K562 (cell line): ENCODE data around the gene WDR19. TPM values are rescaled to one million over a fixed set of nuclear protein-coding genes. Genes with fewer than 3 reads are reported as not detected.

Source experiments
- ATAC-seq: fragments of 200-7000 bp; cut with Tn5 transposase; 3 replicates; pipeline ENCODE4 v1.9.1; 2020; ENCODE audit warnings: moderate library complexity
- BruUV-seq: library from RNA; stranded (reverse); fragments of 400-500 nt; replicated peaks from 2 replicates; lab custom pipeline; 2021; lab: Mats Ljungman, UMichigan
- CTCF ChIA-PET: fragments of 300-600 bp; formaldehyde crosslinking; extraction: SDS; loops from one replicate; lab custom pipeline; 2021; ENCODE audit warnings: low intra/inter-chr PET ratio; lab: Yijun Ruan, JAX
- POLR2A ChIA-PET: fragments of 300-600, 350-650 bp; sonication (Branson Sonifier 250); formaldehyde crosslinking; extraction: SDS; loops from one replicate; lab custom pipeline; 2021; ENCODE audit warnings: antibody characterized with exemption, inconsistent platforms; lab: Yijun Ruan, JAX
- DNase-seq, 4 experiments: peaks; one replicate each; pipeline versions ENCODE4 v3.0.0 to v3.0.0-alpha.2; 2011 to 2018; ENCODE audit warnings: low spot score in 3 of 4, mixed read lengths in 3 of 4; ENCODE audit errors: extremely low read depth in 1 of 4
- FAIRE-seq: peaks from 2 replicates; lab custom pipeline; 2011; peaks lifted over from hg19 to GRCh38; lab: Jason Lieb, UNC
- H2AFZ ChIP-seq: 2 replicates; pipeline ENCODE4 v1.6.0; 2011; ENCODE audit warnings: low read depth, low read length, control low read depth, inconsistent platforms
- H3K27ac ChIP-seq: fragments of 200-600 bp; 3 replicates; pipeline ENCODE4 v1.8.0; 2011; ENCODE audit warnings: low read depth, mild to moderate bottlenecking, control low read depth, inconsistent platforms, low read length, moderate library complexity, mixed read lengths; ENCODE audit errors: extremely low read depth
- H3K27me3 ChIP-seq, 2 experiments: fragments of 300-600 bp in 1 of 2; 2 replicates in 1 of 2; 3 replicates in 1 of 2; pipeline versions ENCODE4 v1.6.0 to v1.8.0; 2011; ENCODE audit warnings: inconsistent platforms in 2 of 2, low read length in 2 of 2, mild to moderate bottlenecking in 1 of 2, mixed read lengths in 1 of 2, moderate library complexity in 1 of 2; ENCODE audit not compliant: control insufficient read depth in 2 of 2, insufficient read depth in 2 of 2
- H3K36me3 ChIP-seq: fragments of 300-600 bp; 3 replicates; pipeline ENCODE4 v1.8.0; 2011; ENCODE audit warnings: mild to moderate bottlenecking, low read length, inconsistent platforms; ENCODE audit not compliant: control insufficient read depth, insufficient read depth
- H3K4me1 ChIP-seq, 2 experiments: fragments of 200-600 bp in 1 of 2; replicated peaks in 1 of 2; 2 replicates in 1 of 2; 3 replicates in 1 of 2; pipeline versions ENCODE4 v1.5.1 to v1.8.0; 2011; ENCODE audit warnings: inconsistent platforms in 2 of 2, low read length in 2 of 2, mild to moderate bottlenecking in 1 of 2, mixed read lengths in 1 of 2, moderate library complexity in 1 of 2; ENCODE audit not compliant: control insufficient read depth in 2 of 2, insufficient read depth in 2 of 2
- H3K4me2 ChIP-seq: 2 replicates; pipeline ENCODE4 v1.6.1; 2011; ENCODE audit warnings: low read length, control low read depth, inconsistent platforms, mixed read lengths; ENCODE audit not compliant: insufficient read depth
- H3K4me3 ChIP-seq: fragments of 200-600 bp; sonication (generic), shearing (Covaris generic); 2 replicates; pipeline ENCODE4 v1.5.1; 2016; ENCODE audit warnings: control low read depth, inconsistent platforms
- H3K79me2 ChIP-seq: fragments of 200-600 bp; 3 replicates; pipeline ENCODE4 v1.8.0; 2011; ENCODE audit warnings: low read length, inconsistent platforms; ENCODE audit not compliant: control insufficient read depth, insufficient read depth
- H3K9ac ChIP-seq, 2 experiments: 2 replicates each; pipeline versions ENCODE4 v1.6.0 to v1.6.1; 2011; ENCODE audit warnings: low read depth in 2 of 2, low read length in 2 of 2, control low read depth in 1 of 2, inconsistent platforms in 1 of 2, mild to moderate bottlenecking in 1 of 2, mixed read lengths in 1 of 2; ENCODE audit not compliant: insufficient read depth in 1 of 2
- H3K9me1 ChIP-seq: one replicate; pipeline ENCODE4 v1.6.0; 2011; ENCODE audit warnings: inconsistent platforms, mild to moderate bottlenecking, low read length, moderate library complexity; ENCODE audit not compliant: control insufficient read depth, insufficient read depth
- H3K9me3 ChIP-seq: replicated peaks from 2 replicates; pipeline ENCODE4 v1.5.1; 2011; ENCODE audit warnings: low read depth, low read length, inconsistent platforms; ENCODE audit not compliant: control insufficient read depth, insufficient read depth
- H4K20me1 ChIP-seq: replicated peaks from 2 replicates; pipeline ENCODE4 v1.6.1; 2011; ENCODE audit warnings: low read length, inconsistent platforms, mixed read lengths; ENCODE audit not compliant: control insufficient read depth, insufficient read depth
- ATF7 ChIP-seq: fragments of 450-650 bp; IDR thresholded peaks from 2 replicates; pipeline ENCODE4 v1.7.1; 2014; ENCODE audit warnings: mild to moderate bottlenecking, moderate library complexity
- ESRRA ChIP-seq: fragments of 450-650 bp; IDR thresholded peaks from 2 replicates; pipeline ENCODE4 v1.6.1; 2014; ENCODE audit warnings: low read depth, mild to moderate bottlenecking, moderate library complexity, borderline replicate concordance
- ETV5 ChIP-seq: sonication (generic); formaldehyde crosslinking; IDR thresholded peaks from 2 replicates; pipeline ENCODE4 v1.4.0; 2020; ENCODE audit warnings: low read depth, mild to moderate bottlenecking, missing genetic modification reagents
- FOXJ2 ChIP-seq: fragments of 200-800 bp; sonication (Bioruptor generic); IDR thresholded peaks from 2 replicates; pipeline ENCODE4 v1.6.1; 2016; ENCODE audit warnings: missing genetic modification characterization, missing compliant biosample characterization
- KAT7 ChIP-seq: sonication (generic); formaldehyde crosslinking; IDR thresholded peaks from 2 replicates; pipeline ENCODE4 v1.8.0; 2022; ENCODE audit warnings: missing genetic modification reagents, mild to moderate bottlenecking, borderline replicate concordance
- POLR3A ChIP-seq: IDR thresholded peaks from 2 replicates; pipeline ENCODE4 v1.6.1; 2011; ENCODE audit warnings: borderline replicate concordance, mild to moderate bottlenecking, moderate library complexity; ENCODE audit not compliant: insufficient read length, insufficient read depth; ENCODE audit errors: extremely low read depth
- RBM14 ChIP-seq: fragments of 200-400 bp; formaldehyde crosslinking; IDR thresholded peaks from 2 replicates; pipeline ENCODE4 v1.6.1; 2018; ENCODE audit warnings: low read depth, mild to moderate bottlenecking, low read length, moderate library complexity, borderline replicate concordance; ENCODE audit not compliant: insufficient read depth
- RBM17 ChIP-seq: fragments of 200-400 bp; formaldehyde crosslinking; IDR thresholded peaks from 2 replicates; pipeline ENCODE4 v1.6.1; 2017; ENCODE audit warnings: low read depth, mild to moderate bottlenecking, low read length, borderline replicate concordance
- SIN3A ChIP-seq, 2 experiments: fragments of 150-350 bp in 1 of 2; IDR thresholded peaks; 2 replicates each; pipeline ENCODE4 v1.6.1; 2011 to 2016; ENCODE audit warnings: borderline replicate concordance in 2 of 2, low read depth in 2 of 2, low read length in 2 of 2, mild to moderate bottlenecking in 2 of 2, moderate library complexity in 2 of 2; ENCODE audit not compliant: control insufficient read depth in 1 of 2
- ZNF717 ChIP-seq: fragments of 250-450 bp; sonication (Bioruptor Pico); IDR thresholded peaks from 2 replicates; pipeline ENCODE4 v1.5.0; 2021
- WGBS: fragments of 100-300 bp; shearing (Covaris generic); methylation state at CpG from one replicate; pipeline ENCODE4 v1.1.6; 2016; ENCODE audit warnings: low coverage, mixed read lengths; ENCODE audit not compliant: insufficient coverage; ENCODE audit errors: missing lambda C conversion rate; 5-methylcytosine and 5-hydroxymethylcytosine counted together
- in situ Hi-C: fragments of 300-500 bp; cut with MboI; formaldehyde crosslinking; loops from 4 replicates; pipeline ENCODE4 v1.15.0; 2018; ENCODE audit warnings: inconsistent platforms, mixed read lengths
- intact Hi-C: fragments of 100-400 bp; cut with micrococcal nuclease; formaldehyde crosslinking; loops from 2 replicates; pipeline ENCODE4 v1.14.2; 2022
- polyA plus RNA-seq, 8 experiments: library from polyadenylated mRNA; depleted of rRNA in 4 of 8; stranded (reverse) in 5 of 8; unstranded in 3 of 8; fragments of >200 nt; fragmentation: Nextera tagmentation in 2 of 8; fragmentation: Illumina TruSeq in 1 of 8; extraction: Ambion mirVana in 2 of 8; extraction: Trizol in 1 of 8; gene quantifications; 2 replicates each; pipeline versions ENCODE4 v1.2.1 to v1.2.3, GENCODE V29; 2011 to 2014; ENCODE audit warnings: inconsistent platforms in 1 of 8, missing spikeins in 1 of 8
- total RNA-seq, 7 experiments: library from RNA; depleted of rRNA in 6 of 7; stranded (reverse); fragments of >200 nt in 6 of 7; fragmentation: Illumina TruSeq in 2 of 7; extraction: Trizol in 2 of 7; gene quantifications; 2 replicates each; pipeline versions ENCODE4 v1.2.1 to v1.2.3, GENCODE V29; 2011 to 2021; ENCODE audit warnings: low replicate concordance in 1 of 7
- TF ChIP-seq, protein P1 (sequence below), 2 experiments: fragments of 150-350 bp in 1 of 2; IDR thresholded peaks; 2 replicates each; pipeline ENCODE4 v1.6.1; 2012 to 2016; ENCODE audit warnings: low read depth in 2 of 2, low read length in 2 of 2, mild to moderate bottlenecking in 1 of 2, moderate library complexity in 1 of 2

WDR19 gene
- total and polyA plus RNA-seq, 9 of the 15 experiments (the other 6 are each of a cell fraction or from before 2014, with no cell fraction given), result 6.8 to 37.6 (median 11.2) TPM

GRCh38 chr4:39205476-39205875, 23.1 kb downstream of the WDR19 start:
- CTCF ChIA-PET, result no interaction called here

More at GRCh38 chr4:39205476-39205875, 23.1 kb downstream of the WDR19 start:
- Histone ChIP-seq H3K9me1 (no peaks in the 10 kb centered on the region), H3K4me2 (no peak overlapping the region), H3K27me3 (no peaks in the 10 kb centered on the region), H2AFZ (no peak overlapping the region)
- in situ Hi-C loops, result no loop called here
- DNase-seq, result no peak
- TF ChIP-seq ETV5, result no peak
- no peak for TF ChIP-seq RBM17
- no peak for TF ChIP-seq RBM14
- TF ChIP-seq, protein P1, sequence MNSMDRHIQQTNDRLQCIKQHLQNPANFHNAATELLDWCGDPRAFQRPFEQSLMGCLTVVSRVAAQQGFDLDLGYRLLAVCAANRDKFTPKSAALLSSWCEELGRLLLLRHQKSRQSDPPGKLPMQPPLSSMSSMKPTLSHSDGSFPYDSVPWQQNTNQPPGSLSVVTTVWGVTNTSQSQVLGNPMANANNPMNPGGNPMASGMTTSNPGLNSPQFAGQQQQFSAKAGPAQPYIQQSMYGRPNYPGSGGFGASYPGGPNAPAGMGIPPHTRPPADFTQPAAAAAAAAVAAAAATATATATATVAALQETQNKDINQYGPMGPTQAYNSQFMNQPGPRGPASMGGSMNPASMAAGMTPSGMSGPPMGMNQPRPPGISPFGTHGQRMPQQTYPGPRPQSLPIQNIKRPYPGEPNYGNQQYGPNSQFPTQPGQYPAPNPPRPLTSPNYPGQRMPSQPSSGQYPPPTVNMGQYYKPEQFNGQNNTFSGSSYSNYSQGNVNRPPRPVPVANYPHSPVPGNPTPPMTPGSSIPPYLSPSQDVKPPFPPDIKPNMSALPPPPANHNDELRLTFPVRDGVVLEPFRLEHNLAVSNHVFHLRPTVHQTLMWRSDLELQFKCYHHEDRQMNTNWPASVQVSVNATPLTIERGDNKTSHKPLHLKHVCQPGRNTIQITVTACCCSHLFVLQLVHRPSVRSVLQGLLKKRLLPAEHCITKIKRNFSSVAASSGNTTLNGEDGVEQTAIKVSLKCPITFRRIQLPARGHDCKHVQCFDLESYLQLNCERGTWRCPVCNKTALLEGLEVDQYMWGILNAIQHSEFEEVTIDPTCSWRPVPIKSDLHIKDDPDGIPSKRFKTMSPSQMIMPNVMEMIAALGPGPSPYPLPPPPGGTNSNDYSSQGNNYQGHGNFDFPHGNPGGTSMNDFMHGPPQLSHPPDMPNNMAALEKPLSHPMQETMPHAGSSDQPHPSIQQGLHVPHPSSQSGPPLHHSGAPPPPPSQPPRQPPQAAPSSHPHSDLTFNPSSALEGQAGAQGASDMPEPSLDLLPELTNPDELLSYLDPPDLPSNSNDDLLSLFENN (IDR thresholded peaks at IDR 0.05; ENCODE audit: low read depth in 2 of 2, low read length in 2 of 2), result no peak
- TF ChIP-seq FOXJ2 (tag), result no peak
- no peak for TF ChIP-seq ZNF717 (CRISPR knock-in tag)
- TF ChIP-seq ATF7, result no peak
- TF ChIP-seq KAT7 (CRISPR knock-in tag), result no peak
- no peak for TF ChIP-seq ESRRA
- no peak for TF ChIP-seq SIN3A (IDR thresholded peaks at IDR 0.05; ENCODE audit: borderline replicate concordance in 2 of 2, control insufficient read depth in 1 of 2, low read depth in 2 of 2, low read length in 2 of 2)
- no peak for TF ChIP-seq POLR3A
- TF ChIP-seq, all 486 proteins: peak for 0
- no peaks in the 10 kb centered on the region for H4K20me1 ChIP-seq
- intact Hi-C loops, result no loop called here
- H3K27ac ChIP-seq, result no peak overlapping the region
- no TSS peak for BruUV-seq
- POLR2A ChIA-PET, result interaction anchor here (1.5 kb wide), 1 partner anchor 15 kb away, joined by 3 read pairs; no protein-coding TSS in a partner anchor
- WGBS, result 65% methylated on average over 3 of the region's 3 CpGs
- ATAC-seq (no peak), FAIRE-seq (no peak)
- H3K79me2 ChIP-seq, result no peaks in the 10 kb centered on the region
- H3K9ac ChIP-seq, result no peak overlapping the region
- no peaks in the 10 kb centered on the region for H3K9me3 ChIP-seq
- no peaks in the 10 kb centered on the region for H3K4me1 ChIP-seq
- H3K4me3 ChIP-seq, result no peak overlapping the region
- no peaks in the 10 kb centered on the region for H3K36me3 ChIP-seq
